GM11168 (cell line): ENCODE data around the gene SUSD4.

ENCODE experiments used
- in situ Hi-C: fragments of 300-500 bp; cut with MboI; formaldehyde crosslinking; loops from one replicate; pipeline ENCODE4 v1.12.0; 2022; ENCODE audit warnings: low sequenced_read_pairs; ENCODE audit not compliant: unreplicated experiment

Gene SUSD4

DNA sequence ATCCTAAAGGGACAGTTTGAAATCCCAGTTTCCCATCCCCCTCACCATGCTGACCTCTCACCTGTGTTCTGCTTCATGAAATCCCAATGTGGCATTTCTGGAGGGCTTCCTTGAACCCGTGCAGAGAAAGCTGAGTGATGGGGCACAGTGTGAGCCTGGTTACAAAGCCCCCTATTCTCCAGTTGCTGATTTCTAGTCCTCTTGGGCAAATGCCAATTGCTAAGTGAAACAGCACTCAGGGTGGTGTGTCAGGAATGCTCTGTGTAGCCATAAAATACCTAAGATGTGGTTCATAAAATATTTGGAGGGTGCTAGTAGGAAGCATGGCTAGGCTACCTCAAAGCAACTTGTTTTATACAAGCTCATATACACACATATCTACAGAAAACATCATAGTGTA, 32.0 kb downstream of the SUSD4 start:
- in situ Hi-C loops, result no loop called here

DNA sequence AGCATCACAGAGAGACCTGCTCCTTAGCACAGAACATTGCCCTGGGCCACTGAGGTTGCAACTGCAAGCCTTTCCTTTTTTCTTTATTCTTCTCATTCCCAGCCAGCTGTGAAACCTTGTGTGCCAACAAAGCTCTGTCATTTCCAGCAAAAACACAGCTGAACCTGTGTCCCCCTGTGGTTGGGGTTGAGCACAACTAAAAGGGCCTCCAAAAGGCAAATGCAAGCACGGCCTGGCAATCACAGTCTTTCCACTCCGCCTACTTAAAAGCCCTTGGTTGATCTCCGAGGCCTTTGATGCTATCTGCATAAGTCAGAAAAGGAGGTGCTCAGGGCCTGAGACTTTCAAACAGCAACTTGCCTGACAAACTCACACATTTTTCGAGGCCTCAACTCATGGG, 32.7 kb downstream of the SUSD4 start:
- in situ Hi-C loops, result no loop called here

DNA sequence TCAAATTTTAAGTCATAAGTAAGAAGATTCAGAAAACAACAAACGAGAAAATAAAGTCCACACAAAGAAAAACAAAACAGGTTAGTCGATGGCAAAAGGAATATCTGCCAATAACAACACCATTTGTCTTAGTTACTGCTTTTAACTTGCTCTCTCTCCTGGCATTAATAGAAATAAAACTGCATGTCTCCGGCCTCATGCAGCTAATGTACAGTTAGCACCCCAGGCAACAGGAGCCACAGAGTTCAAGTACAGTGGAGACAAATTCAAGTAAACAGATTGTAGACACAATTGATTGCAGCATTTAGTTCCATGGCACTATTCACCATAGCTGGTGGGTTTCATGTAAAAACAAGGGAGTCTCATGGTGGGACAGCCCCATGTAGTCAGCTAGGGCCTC, 33.5 kb downstream of the SUSD4 start:
- in situ Hi-C loops, result no loop called here

DNA sequence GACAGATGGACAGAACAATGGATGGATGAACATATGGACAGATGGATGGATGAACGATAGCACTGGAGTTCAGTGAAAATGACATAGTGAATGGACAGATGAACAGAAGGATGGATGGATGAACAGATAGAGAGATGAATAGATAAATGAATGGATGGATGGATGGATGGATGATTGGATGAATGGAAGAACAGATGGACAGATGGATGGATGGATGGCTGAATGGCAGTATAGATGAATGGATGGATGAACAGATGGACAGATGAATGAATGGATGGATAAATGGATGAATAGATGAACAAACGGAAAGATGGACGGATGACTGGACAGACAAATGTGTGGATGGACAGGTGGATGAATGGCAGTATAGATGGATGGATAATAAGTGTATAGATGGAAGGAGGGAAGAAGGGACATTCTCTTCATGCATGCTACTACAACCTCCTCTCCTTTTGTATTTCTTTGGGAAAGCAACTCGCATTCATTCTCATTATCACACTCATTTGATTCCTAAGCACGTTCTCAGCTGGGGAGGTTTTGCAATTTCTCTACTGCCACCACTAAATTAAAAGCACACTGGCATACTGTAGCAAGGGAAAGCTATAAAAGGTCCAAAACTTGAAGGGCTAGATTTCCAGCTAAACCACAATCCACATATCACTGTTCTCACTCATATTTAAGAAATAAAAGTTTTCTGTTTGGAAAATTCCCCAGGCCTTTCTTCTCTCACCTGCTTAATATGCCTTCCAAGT, 34.1 kb downstream of the SUSD4 start:
- in situ Hi-C loops, result no loop called here

DNA sequence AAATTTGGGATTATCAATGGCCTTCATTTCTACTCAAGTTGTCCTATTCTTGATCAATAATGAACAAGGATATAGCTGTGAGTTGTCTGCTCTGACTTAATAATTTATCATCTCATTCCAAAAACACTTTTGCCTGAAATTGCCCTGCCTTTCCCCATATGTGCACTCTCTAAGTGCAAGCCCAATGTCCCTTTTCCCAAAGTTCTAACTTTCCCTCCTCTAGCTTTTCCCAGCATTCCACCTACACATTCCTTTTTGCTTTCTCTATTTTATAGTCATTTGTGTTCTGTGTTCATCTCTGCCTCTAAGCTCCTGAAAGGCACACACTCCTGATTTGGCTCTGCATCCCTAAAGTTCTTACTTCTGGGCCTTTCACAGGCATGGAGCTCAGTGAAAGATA, 34.7 kb downstream of the SUSD4 start:
- in situ Hi-C loops, result no loop called here

GRCh38 chr1:223328566-223328965, 35.4 kb downstream of the SUSD4 start:
- in situ Hi-C loops, result no loop called here

DNA sequence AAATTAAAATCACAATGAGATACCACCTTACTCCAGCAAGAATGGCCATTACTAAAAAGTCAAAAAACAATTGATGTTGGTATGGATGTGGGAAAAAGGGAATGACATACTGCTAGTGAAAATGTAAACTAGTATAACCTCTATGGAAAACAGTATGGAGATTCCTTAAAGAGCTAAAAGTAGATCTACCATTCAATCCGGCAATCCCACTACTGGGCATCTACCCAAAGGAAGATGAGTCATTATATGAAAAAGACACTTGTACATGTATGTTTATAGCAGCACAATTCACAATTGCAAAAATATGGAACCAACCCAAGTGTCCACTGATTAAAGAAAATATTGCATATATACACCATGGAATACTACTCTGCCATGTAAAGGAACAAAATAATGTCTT, 37.2 kb downstream of the SUSD4 start:
- in situ Hi-C loops, result no loop called here

DNA sequence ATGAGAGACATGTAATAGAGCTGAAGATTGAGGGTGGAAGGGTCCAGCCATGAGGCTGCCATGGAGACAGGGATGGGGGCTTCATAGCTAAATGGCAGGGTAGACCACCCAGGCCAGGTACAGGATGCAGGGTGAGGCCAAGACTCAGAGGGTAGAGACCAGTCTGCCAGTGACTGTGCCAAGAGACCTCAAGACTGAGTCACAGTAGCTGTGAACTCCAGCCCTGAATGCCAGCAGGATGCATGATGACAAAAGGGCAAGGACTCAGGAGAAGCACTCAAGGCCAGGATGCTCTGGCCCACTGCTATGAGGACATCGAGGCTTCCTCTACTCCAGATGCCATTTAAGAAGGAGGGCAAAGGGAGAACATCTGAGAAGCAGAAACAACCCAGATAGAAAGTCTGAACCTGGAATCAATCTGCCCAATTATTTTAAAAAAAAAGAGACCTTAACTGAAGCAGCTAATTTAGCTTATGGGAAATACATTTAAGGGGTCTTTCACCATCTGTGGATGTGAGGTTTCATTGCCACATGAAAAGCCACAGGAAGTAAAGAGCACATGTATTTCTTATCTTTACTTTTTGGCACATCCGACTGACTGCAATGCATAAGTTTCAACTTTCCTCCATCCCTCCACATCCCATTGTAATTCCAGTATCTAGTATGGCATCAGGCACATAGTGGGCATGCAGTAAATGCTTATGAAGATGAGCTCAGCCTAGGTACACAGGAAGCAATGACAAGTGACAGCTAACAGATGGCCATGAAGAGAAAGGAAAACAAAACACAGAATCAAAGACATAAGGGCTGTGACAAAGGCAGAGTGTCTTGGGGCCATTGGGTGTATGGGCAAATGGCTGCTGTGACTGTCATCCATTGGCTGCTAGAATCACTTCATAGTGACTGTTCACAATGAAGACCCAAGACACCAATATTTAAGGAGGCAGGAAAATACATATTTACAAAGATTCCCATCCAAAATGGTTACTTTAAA, 40.2 kb downstream of the SUSD4 start:
- in situ Hi-C loops, result no loop called here

- in situ Hi-C loops, result no loop called here
Measured at GRCh38 chr1:223322868-223323267, 41.1 kb downstream of the SUSD4 start.

GRCh38 chr1:223320959-223321358, 43.0 kb downstream of the SUSD4 start:
- in situ Hi-C loops, result no loop called here

DNA sequence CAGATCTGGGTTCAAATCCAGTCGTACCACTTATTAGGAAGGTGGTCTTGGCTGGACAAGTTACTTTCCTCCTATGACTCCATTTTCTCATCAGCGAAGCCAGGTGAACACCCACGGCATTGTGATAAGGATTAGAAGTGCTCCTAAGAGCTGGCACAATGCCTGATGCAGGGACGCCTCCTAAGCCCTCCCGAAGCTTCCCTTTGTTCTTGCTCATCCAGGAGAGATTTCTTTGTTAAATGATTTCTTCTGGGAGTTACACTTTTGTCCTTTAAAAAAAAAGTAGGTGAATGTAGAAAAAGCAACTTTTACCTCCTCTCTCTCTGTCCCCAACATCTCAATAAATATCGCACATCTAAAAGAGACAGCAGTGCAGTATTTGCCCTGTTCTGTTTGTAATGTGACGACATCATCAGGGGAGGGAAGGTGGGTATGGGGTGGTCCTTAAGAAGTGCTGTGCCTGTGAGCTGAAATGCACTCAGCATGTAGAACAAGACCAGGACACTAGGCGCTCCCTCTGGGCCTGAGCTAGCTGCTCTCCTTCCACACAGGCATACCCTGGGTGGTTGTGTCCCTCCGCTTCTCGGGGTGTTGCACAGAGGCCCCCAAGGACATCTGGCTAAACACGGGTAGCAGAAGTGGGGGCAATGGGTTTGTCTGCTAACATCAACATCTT, 43.9 kb downstream of the SUSD4 start:
- in situ Hi-C loops, result no loop called here

DNA sequence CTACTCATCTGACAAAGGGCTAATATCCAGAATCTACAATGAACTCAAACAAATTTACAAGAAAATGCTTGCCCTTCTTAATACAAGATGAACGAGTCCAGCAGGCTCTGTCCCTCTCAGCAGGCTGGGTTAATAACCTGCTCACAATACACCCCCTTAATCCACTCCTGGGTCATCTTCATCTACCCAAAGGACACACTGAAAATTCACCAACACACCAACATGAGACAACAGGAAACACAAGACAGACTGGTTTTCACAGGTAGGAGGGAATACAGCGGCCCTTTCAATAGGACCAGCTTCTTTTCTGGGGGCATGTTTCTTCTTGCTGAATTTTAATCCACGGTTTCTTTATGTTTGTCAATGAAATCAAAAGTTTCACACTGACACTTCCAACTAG, 44.6 kb downstream of the SUSD4 start:
- in situ Hi-C loops, result no loop called here

DNA sequence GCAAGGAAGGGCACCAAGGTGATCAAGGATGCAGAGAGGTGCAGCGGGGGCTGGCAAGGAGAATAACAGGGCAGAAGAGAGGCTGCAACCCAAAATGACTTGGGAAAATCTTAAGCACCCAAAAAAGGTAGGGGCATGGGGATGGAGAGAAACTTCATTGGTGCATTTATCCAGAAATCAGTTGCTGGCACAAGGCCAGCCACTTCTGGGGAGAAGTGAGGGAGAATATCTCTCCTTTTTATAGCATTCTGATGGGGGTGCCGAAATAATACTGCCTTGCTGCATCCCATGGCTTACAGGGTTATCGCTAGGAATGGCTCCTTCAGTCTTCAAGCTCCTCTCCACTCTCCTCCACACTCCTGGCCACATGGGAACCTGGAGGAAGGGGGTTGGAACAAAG, 47.9 kb downstream of the SUSD4 start:
- in situ Hi-C loops, result no loop called here

DNA sequence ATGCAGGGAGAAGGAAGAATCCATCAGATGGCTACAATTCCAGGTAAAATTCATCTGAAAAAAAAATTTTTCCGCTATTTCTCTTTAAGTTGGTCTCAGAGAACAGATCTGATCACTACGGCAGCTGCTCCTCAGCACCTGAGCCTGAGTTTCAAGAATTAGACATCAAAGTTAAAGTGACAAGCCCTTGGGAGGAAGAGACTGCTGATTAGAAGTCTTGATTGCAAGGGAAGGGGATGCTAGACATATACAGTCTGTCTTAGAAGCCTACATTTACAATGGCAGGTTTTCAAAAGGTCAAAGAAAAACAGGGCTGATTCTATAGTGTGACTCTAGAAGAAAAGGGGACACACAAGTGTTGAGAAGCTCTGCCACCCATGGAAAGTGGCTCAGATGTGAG, 48.3 kb downstream of the SUSD4 start:
- in situ Hi-C loops, result no loop called here

DNA sequence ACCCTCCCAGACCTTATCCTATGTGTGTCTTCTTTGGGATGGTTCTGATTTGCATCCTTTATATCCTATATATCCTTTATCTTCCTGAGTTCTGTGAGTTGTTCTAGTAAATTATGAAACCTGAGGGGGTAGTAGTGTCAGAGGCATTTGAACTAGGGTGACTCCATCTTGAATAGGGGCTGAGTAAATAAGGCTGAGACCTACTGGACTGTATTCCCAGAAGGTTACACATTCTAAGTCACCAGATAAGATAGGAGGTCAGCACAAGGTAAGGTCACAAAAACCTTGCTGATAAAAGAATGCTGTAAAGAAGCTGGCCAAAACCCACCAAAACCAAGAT, 50.6 kb downstream of the SUSD4 start:
- in situ Hi-C loops, result no loop called here

GRCh38 chr1:223312705-223313414, 51.1 kb downstream of the SUSD4 start:
- in situ Hi-C loops, result no loop called here

DNA sequence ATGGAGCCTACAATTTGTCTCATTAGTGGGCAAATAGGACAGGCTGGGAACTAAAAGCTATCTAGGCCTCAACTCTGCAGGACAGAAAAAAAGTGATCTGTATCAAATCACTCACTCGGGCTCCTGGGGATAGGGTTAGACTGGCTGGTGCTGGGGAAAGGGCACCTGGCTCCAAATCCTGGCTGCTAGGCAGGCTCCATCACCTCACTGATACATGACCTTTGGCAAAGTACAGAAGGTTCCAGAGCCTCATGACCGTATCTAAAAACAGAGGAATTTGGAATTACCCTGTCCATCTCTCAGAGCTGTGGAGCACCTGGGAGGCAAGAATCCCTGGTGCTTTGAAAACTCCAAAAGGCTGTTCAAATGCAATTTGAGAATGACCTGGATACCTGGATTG, 51.7 kb downstream of the SUSD4 start:
- in situ Hi-C loops, result no loop called here

DNA sequence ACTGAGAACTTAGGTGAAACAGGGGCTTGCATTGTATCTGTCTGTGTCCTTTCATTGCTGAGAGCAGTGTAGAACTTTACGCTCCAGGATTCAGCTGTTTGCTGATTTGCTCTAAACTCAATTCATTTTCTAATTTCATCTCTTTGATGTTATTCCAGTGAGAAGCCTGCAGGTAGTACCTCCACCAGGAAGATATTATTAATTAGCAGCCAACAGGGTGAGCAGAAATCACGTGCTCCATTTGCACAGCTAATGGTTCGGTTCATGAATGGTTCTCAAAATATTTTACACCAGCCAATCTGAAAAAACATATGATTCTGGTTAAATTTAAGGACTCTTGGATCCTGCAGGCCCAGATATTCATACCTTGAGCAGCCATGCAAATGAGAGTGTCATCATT, 52.1 kb downstream of the SUSD4 start:
- in situ Hi-C loops, result no loop called here

- in situ Hi-C loops, result no loop called here
Measured at GRCh38 chr1:223308136-223308535, 55.8 kb downstream of the SUSD4 start.

DNA sequence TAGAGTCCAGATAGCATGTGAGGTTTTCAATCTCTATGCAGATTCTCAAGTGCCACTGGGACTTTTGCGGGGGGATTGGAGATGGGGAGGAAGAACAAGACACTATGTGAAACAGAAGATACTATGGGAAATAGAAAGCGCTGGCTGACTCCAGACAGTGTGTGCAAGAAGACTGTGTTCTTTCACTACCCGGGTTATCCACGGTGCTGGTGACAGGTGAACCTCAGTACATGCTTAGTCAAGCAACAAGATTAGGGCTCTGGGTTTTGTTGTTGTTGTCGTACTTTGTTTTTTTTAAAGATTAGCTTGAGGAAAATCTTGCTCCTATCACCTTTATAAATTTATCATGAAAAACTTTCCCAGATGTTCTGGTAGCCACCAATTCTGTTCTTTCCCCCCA, 56.4 kb downstream of the SUSD4 start:
- in situ Hi-C loops, result no loop called here
